HAP-1 (cell line): ENCODE results near the gene TNFAIP1.

Experiments
- DNase-seq, 2 experiments: peaks; one replicate each; pipeline ENCODE4 v3.0.0-alpha.2; 2016 to 2020; ENCODE audit warnings: low spot score in 2 of 2
- H3K27me3 ChIP-seq: fragments of 250-450 bp; sonication (Bioruptor Pico); 2 replicates; pipeline ENCODE4 v1.5.1; 2020; ENCODE audit warnings: low read depth, mild to moderate bottlenecking, moderate library complexity
- H3K36me3 ChIP-seq: fragments of 250-450 bp; sonication (Bioruptor Pico); replicated peaks from 2 replicates; pipeline ENCODE4 v1.5.1; 2020; ENCODE audit warnings: mild to moderate bottlenecking
- H3K4me1 ChIP-seq: fragments of 250-450 bp; sonication (Bioruptor Pico); 2 replicates; pipeline ENCODE4 v1.5.1; 2020; ENCODE audit warnings: mild to moderate bottlenecking
- H3K4me3 ChIP-seq: fragments of 250-450 bp; sonication (Bioruptor Pico); 2 replicates; pipeline ENCODE4 v1.5.1; 2020; ENCODE audit warnings: mild to moderate bottlenecking, moderate library complexity
- H3K9me3 ChIP-seq: fragments of 250-450 bp; sonication (Bioruptor Pico); 2 replicates; pipeline ENCODE4 v1.5.1; 2020; ENCODE audit warnings: mild to moderate bottlenecking, moderate library complexity
- in situ Hi-C: fragments of 300-500 bp; cut with MboI; formaldehyde crosslinking; loops from 3 replicates; pipeline ENCODE4 v1.14.3; 2020; ENCODE audit warnings: low sequenced_read_pairs, inconsistent platforms, mixed read lengths

TNFAIP1 gene

GRCh38 chr17:28317966-28318758 lies 17.4 kb upstream of the TNFAIP1 start:
- Histone ChIP-seq H3K4me1 (peaks cover 26% of the 10 kb centered on the region), H3K27me3 (no peaks in the 10 kb centered on the region), H3K36me3 (peaks cover 16% of the 10 kb centered on the region), H3K4me3 (peak overlapping the region; percentile 72), H3K9me3 (no peaks in the 10 kb centered on the region)
- in situ Hi-C loops = no loop called here
- DNase-seq = peak in 1 of 2 experiments; percentile 40

GRCh38 chr17:28318759-28319597 lies 16.6 kb upstream of the TNFAIP1 start, which contains the start of gene TMEM97:
Gene TMEM97, plus strand, starts transcription at chr17:28319200. Its CDS starts 40 bp downstream, at chr17:28319240.
- peak within 1 kb of the TSS; percentile 72 for H3K4me3 ChIP-seq
- no peaks in the 10 kb centered on the region for H3K27me3 ChIP-seq
- peaks cover 18% of the 10 kb centered on the region for H3K36me3 ChIP-seq
- peak; percentile 97 to 98 for DNase-seq
- H3K4me1 ChIP-seq = peaks cover 26% of the 10 kb centered on the region
- no peaks in the 10 kb centered on the region for H3K9me3 ChIP-seq
- in situ Hi-C loops = no loop called here

- no peak for DNase-seq
- in situ Hi-C loops = no loop called here
- Histone ChIP-seq H3K36me3 (peaks cover 19% of the 10 kb centered on the region), H3K4me3 (peak overlapping the region; percentile 72), H3K4me1 (peaks cover 26% of the 10 kb centered on the region), H3K27me3 (no peaks in the 10 kb centered on the region), H3K9me3 (no peaks in the 10 kb centered on the region)
Measured at GRCh38 chr17:28319598-28319935, 16.0 kb upstream of the TNFAIP1 start.

GRCh38 chr17:28320215-28321061 lies 15.1 kb upstream of the TNFAIP1 start:
- no peaks in the 10 kb centered on the region for H3K27me3 ChIP-seq
- in situ Hi-C loops = loop anchor here (5.0 kb wide), 1 partner anchor 37 kb away; the partner anchor contains the start of gene POLDIP2
- DNase-seq = no peak
- H3K9me3 ChIP-seq = no peaks in the 10 kb centered on the region
- peaks cover 26% of the 10 kb centered on the region for H3K4me1 ChIP-seq
- peak overlapping the region; percentile 72 for H3K4me3 ChIP-seq
- H3K36me3 ChIP-seq = peaks cover 20% of the 10 kb centered on the region

- H3K36me3 ChIP-seq = peaks cover 54% of the 10 kb centered on the region
- in situ Hi-C loops = loop anchor here (5.0 kb wide), 1 partner anchor 33 kb away; the partner anchor contains the start of gene POLDIP2
- no peak overlapping the region for H3K4me3 ChIP-seq
- DNase-seq = no peak
- no peaks in the 10 kb centered on the region for H3K9me3 ChIP-seq
- no peaks in the 10 kb centered on the region for H3K27me3 ChIP-seq
- H3K4me1 ChIP-seq = peaks cover 18% of the 10 kb centered on the region
Measured at GRCh38 chr17:28324267-28324745, 11.3 kb upstream of the TNFAIP1 start.

GRCh38 chr17:28324781-28325180 lies 10.8 kb upstream of the TNFAIP1 start:
- in situ Hi-C loops = loop anchor here (5.0 kb wide), 1 partner anchor 33 kb away; the partner anchor contains the start of gene POLDIP2
- DNase-seq = no peak
- Histone ChIP-seq H3K36me3 (peaks cover 54% of the 10 kb centered on the region), H3K27me3 (no peaks in the 10 kb centered on the region), H3K4me3 (no peak overlapping the region), H3K4me1 (peaks cover 18% of the 10 kb centered on the region), H3K9me3 (no peaks in the 10 kb centered on the region)

GRCh38 chr17:28325211-28325610 lies 10.3 kb upstream of the TNFAIP1 start:
- peaks cover 53% of the 10 kb centered on the region for H3K36me3 ChIP-seq
- H3K27me3 ChIP-seq = no peaks in the 10 kb centered on the region
- H3K9me3 ChIP-seq = no peaks in the 10 kb centered on the region
- in situ Hi-C loops = no loop called here
- H3K4me1 ChIP-seq = peaks cover 18% of the 10 kb centered on the region
- DNase-seq = no peak
- H3K4me3 ChIP-seq = no peak overlapping the region

- H3K4me3 ChIP-seq = no peak overlapping the region
- no peak for DNase-seq
- no peaks in the 10 kb centered on the region for H3K9me3 ChIP-seq
- peaks cover 48% of the 10 kb centered on the region for H3K36me3 ChIP-seq
- H3K4me1 ChIP-seq = peaks cover 11% of the 10 kb centered on the region
- no peaks in the 10 kb centered on the region for H3K27me3 ChIP-seq
- in situ Hi-C loops = no loop called here
Measured at GRCh38 chr17:28326114-28326513, 9.4 kb upstream of the TNFAIP1 start.

GRCh38 chr17:28327031-28327607 lies 8.4 kb upstream of the TNFAIP1 start:
- DNase-seq = no peak
- 0 out of 2 replicates have a peak, but pooled peaks cover 4% of the 10 kb centered on the region for H3K4me1 ChIP-seq
- H3K27me3 ChIP-seq = no peaks in the 10 kb centered on the region
- in situ Hi-C loops = no loop called here
- no peaks in the 10 kb centered on the region for H3K9me3 ChIP-seq
- H3K36me3 ChIP-seq = peaks cover 48% of the 10 kb centered on the region
- no peak overlapping the region for H3K4me3 ChIP-seq

- H3K4me1 ChIP-seq = 0 out of 2 replicates have a peak, but pooled peaks cover 2% of the 10 kb centered on the region
- in situ Hi-C loops = no loop called here
- no peak overlapping the region for H3K4me3 ChIP-seq
- no peaks in the 10 kb centered on the region for H3K9me3 ChIP-seq
- no peak for DNase-seq
- no peaks in the 10 kb centered on the region for H3K27me3 ChIP-seq
- H3K36me3 ChIP-seq = peaks cover 46% of the 10 kb centered on the region
Measured at GRCh38 chr17:28327709-28328108, 7.9 kb upstream of the TNFAIP1 start.

- Histone ChIP-seq H3K4me1 (no peaks in the 10 kb centered on the region), H3K36me3 (peaks cover 46% of the 10 kb centered on the region), H3K4me3 (no peak overlapping the region), H3K9me3 (no peaks in the 10 kb centered on the region), H3K27me3 (no peaks in the 10 kb centered on the region)
- no peak for DNase-seq
- in situ Hi-C loops = no loop called here
Measured at GRCh38 chr17:28328325-28328724, 7.2 kb upstream of the TNFAIP1 start.

- Histone ChIP-seq H3K9me3 (no peaks in the 10 kb centered on the region), H3K27me3 (no peaks in the 10 kb centered on the region), H3K4me1 (peaks cover 6% of the 10 kb centered on the region; the same call in 1 of the 2 replicates), H3K36me3 (peaks cover 39% of the 10 kb centered on the region), H3K4me3 (no peak overlapping the region)
- no peak for DNase-seq
- in situ Hi-C loops = no loop called here
Measured at GRCh38 chr17:28330671-28331070, 4.9 kb upstream of the TNFAIP1 start.
